GM19328 (cell line): ENCODE results near the gene AGO3.

Experiments used
- ATAC-seq: cut with Tn5 transposase; IDR thresholded peaks from one replicate; pipeline ENCODE4 v1.9.1; 2021; ENCODE audit warnings: mild to moderate bottlenecking, moderate library complexity; ENCODE audit not compliant: unreplicated experiment

Gene AGO3

GRCh38 chr1:36093929-36094328, 163.0 kb downstream of the AGO3 start:
- ATAC-seq: no peak

GRCh38 chr1:36094621-36095061, 163.7 kb downstream of the AGO3 start:
- no peak for ATAC-seq

DNA sequence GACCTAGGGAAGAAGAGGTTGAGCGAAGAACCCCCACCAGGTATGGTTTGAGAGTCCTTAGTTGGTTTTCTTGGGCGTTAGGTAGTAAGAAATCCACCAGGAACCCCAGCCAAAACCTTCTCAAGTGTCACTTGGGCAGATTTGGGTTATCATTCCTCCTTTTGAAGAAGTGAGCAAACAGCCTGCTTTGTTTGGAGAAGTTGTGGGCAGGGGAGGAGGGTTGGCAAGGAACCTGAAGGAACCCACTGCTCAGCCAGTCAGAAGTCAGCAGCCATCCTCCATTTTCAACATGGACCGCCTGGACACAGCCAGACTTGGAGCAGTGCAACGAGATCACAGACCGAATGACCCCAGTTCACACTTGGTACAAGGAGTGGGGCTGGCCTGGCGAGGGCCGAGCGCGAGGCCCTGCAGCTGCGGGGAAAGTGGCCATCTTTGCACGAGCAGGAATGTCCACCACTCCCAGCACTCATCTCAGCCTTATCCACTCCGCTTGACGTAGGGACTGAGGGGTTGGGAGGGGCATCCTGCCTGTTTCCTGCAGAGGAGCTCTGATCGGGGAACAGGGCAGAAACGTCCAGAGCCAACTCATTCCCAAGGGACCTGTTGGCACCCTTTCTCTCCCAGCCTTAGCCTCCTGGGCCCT, 165.0 kb downstream of the AGO3 start:
- ATAC-seq: no peak

GRCh38 chr1:36096500-36097432, 165.9 kb downstream of the AGO3 start:
- ATAC-seq: no peak

GRCh38 chr1:36097693-36098585, 167.0 kb downstream of the AGO3 start:
- no peak for ATAC-seq

GRCh38 chr1:36098650-36099365, 167.9 kb downstream of the AGO3 start:
- no peak for ATAC-seq

GRCh38 chr1:36099681-36100341, 168.9 kb downstream of the AGO3 start:
- no peak for ATAC-seq

GRCh38 chr1:36100376-36100775, 169.5 kb downstream of the AGO3 start:
- no peak for ATAC-seq

- ATAC-seq: no peak
Observed at GRCh38 chr1:36101546-36101945, 170.6 kb downstream of the AGO3 start.

DNA sequence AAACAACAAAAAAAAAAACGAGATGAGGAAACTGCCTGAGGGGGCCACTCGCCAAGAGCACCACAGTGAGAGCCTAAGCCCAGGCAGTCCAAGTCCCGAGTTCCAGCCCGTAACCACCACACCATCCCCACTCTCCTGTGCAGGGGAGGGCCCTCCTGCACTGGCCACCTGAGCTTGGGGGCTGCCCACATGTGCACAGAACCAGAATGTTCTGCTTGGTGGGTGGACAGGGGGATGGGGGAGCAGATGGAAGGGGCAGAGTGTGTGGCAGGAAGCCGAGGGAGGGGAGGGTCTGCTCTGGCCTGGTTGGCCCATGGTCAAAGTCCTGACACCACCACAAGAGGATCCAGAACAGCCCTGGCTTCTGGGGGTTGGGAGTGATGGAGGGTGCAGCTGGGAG, 175.4 kb downstream of the AGO3 start:
- no peak for ATAC-seq

GRCh38 chr1:36107394-36107793, 176.5 kb downstream of the AGO3 start:
- no peak for ATAC-seq

DNA sequence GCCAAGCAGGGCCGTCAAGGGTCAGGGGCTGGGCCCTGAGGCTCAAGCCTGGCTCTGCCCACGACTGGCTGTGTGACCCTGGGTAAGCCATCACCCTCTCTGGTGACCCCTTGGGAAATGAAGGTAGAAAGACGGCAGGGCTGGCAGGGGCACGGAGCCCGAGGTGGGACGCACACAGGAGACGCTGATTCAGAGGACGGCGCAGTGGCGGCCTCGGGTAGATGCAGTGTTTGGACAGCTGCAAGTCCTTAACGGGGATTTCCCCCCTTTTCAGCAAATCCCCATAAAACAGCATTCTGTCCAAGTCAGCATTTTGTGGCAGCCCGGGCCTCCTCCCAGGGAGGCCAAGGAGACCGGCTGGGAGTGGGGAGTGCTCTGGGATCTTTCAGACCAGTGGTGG, 177.4 kb downstream of the AGO3 start:
- ATAC-seq: no peak

DNA sequence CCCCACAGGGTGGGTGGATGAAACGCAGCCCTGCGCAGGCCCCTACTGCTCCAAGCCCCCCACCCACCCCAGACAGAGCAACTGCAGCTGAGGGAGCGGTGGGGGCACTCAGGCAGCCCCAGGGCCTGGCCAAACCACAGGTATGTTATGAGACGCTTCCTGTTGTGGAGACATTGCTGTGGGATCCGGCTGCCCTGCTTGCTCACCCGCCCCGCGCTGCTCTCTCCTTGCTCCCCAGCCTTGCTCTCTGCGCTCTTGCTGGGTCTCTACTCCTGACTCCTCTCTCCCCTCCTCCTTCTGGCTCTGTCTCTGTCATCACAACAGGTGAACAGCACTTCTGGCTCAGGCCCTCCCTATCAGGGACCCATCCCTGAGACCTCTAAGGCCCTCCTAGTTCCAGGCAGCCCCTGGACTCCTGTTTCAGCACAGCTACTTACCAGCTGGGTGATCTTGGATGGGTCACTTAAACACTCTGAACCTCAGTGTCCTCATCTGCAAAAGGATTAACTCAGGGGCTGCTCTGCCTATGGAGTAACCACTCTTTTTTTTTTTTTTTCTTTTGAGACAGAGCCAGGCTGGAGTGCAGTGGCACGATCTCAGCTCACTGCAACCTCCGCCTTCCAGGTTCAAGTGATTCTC, 178.3 kb downstream of the AGO3 start:
- ATAC-seq: no peak

DNA sequence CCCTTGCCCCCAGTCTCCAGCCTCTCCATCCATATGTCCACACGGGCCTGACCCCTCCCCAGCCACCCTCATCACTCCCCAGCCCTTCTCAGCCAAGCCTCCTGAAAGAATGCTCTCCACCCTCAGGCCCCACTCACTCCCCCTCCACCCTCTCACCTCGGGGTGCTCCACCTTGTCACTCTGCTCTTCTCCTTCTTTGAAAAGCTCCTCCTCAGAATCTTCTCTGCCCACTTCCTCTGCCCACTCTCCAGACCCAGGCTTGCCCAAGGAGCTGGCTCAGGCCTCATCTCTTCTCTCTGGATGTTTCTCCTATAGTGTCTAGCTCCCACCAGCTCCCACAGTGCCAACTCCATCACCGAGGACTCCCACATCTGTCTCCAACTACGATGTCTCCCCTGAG, 180.2 kb downstream of the AGO3 start:
- no peak for ATAC-seq

- no peak for ATAC-seq
Observed at GRCh38 chr1:36112823-36113222, 181.9 kb downstream of the AGO3 start.

DNA sequence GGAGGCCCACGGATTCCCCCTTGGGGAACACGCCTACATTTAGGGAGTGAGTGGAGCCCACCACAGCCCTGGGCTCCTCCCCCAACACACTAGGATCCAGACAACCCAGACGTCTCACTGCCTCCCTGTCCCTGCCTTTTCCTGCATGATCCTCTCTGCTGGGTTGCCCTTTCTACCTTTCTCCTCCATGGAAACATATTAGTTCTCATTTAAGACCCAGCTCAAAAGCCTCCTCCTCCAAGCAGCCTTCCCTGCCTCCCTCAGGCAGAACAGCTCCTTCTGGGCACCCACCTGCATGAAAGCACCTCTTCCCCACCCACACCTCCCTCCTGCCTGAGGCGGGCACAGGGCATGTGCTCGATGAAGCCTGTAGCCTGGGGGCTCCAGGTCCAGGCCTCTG, 183.5 kb downstream of the AGO3 start:
- no peak for ATAC-seq

GRCh38 chr1:36115200-36115669, 184.3 kb downstream of the AGO3 start:
- ATAC-seq: no peak

- no peak for ATAC-seq
Observed at GRCh38 chr1:36115931-36116330, 185.0 kb downstream of the AGO3 start.

DNA sequence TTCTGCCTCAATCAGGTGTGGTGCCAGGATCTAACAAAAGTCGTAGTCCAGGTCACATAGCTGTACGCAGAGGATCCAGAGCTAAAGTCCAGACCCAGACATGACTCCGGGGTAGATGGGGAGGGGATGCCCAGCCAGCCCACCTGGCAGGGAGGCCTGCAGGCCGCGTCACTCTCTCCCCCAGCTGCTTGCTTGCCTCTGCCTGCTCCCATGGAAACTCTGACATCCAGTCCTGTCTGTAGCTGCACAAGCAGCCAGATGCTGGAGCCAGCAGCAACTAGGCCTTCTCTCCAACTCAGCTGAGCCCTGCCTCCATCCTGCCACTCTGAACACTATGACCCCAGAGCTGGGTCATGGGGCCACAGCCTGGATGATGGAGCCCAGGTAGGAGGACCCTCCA, 186.0 kb downstream of the AGO3 start:
- ATAC-seq: no peak
